Measurements from ENCODE around the gene SP100.

Gene SP100

GRCh38 chr2:230512955-230513748, 97.2 kb downstream of the SP100 start:
- no peak for TF ChIP-seq EZH2phosphoT487 (IDR thresholded peaks at IDR 0.05; ENCODE audit: borderline replicate concordance)
- TF ChIP-seq, protein P1, sequence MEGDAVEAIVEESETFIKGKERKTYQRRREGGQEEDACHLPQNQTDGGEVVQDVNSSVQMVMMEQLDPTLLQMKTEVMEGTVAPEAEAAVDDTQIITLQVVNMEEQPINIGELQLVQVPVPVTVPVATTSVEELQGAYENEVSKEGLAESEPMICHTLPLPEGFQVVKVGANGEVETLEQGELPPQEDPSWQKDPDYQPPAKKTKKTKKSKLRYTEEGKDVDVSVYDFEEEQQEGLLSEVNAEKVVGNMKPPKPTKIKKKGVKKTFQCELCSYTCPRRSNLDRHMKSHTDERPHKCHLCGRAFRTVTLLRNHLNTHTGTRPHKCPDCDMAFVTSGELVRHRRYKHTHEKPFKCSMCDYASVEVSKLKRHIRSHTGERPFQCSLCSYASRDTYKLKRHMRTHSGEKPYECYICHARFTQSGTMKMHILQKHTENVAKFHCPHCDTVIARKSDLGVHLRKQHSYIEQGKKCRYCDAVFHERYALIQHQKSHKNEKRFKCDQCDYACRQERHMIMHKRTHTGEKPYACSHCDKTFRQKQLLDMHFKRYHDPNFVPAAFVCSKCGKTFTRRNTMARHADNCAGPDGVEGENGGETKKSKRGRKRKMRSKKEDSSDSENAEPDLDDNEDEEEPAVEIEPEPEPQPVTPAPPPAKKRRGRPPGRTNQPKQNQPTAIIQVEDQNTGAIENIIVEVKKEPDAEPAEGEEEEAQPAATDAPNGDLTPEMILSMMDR (conservative IDR thresholded peaks at IDR 0.05; ENCODE audit: low read length) = no peak
- Histone ChIP-seq H2AFZ (ENCODE audit: low read length) (no peak overlapping the region), H3K9me2 (replicated peaks; ENCODE audit: low read depth, low read length) (no peaks in the 10 kb centered on the region), H3F3A (ENCODE audit: low read depth) (no peaks in the 10 kb centered on the region), H4K20me1 (ENCODE audit: insufficient read depth, low read length, poor library complexity, severe bottlenecking) (no peaks in the 10 kb centered on the region), H3K79me2 (ENCODE audit: insufficient read depth, low read length) (no peaks in the 10 kb centered on the region), H3K27me3 (ENCODE audit: insufficient read depth, low read length, poor library complexity, severe bottlenecking) (no peaks in the 10 kb centered on the region), H3K9ac (ENCODE audit: low read depth, low read length, poor library complexity, severe bottlenecking) (no peak overlapping the region), H3K36me3 (ENCODE audit: insufficient read depth, low read length) (no peaks in the 10 kb centered on the region), H3K9me3 (ENCODE audit: insufficient read depth, low read depth, low read length) (no peaks in the 10 kb centered on the region), H3K4me3 (ENCODE audit: low read length, poor library complexity, severe bottlenecking) (no peak overlapping the region), H3K4me2 (ENCODE audit: low read depth, low read length, poor library complexity, severe bottlenecking) (no peak overlapping the region), H3K4me1 (ENCODE audit: insufficient read depth, low read length, poor library complexity, severe bottlenecking) (no peaks in the 10 kb centered on the region)

DNA sequence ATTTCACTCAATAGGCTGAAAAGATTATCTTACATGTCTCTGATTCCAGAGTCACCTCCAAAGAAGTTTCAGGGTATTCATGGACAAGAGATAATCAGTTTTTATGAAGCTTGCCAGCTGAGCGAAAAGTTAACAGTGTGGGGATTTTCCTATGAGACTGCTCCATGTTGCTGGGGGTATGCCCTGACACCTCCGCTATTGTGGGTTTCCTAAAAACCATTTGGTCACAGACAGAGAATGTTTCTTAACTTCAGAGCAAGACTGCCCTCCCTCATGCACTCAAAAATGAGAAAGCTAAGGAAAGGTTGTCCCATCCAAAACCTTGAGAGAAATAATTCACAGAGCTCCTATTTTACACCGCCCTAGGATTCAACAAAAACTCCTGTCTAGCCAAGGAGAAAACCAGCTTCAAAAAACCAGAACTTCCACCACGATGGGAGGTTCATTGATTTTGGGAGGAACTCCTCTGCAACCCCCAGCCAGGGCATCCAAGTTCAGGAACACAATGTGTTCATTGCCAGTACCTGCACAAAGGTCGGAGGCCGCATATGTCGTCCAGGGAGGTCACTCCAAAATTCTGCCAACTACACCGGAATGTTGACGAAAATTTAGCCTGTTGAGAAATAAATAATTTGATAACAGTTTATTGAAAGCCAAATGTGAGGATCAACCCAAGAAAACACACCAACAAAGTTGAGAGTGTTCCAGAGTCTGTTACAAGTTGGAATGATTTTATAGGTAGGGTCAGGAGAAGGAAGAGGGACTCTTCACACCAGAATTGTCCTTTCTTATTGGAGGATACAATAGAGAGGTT, 104.3 kb downstream of the SP100 start:
- H3K9me2 ChIP-seq (replicated peaks; ENCODE audit: low read depth, low read length) = no peaks in the 10 kb centered on the region
- H3K4me2 ChIP-seq (ENCODE audit: low read depth, low read length, poor library complexity, severe bottlenecking) = no peak overlapping the region
- peaks cover 25% of the 10 kb centered on the region for H3K9me3 ChIP-seq (ENCODE audit: insufficient read depth, low read depth, low read length)
- H2AFZ ChIP-seq (ENCODE audit: low read length) = no peak overlapping the region
- TF ChIP-seq, protein P1 (conservative IDR thresholded peaks at IDR 0.05; ENCODE audit: low read length) = no peak
- no peak for TF ChIP-seq EZH2phosphoT487 (IDR thresholded peaks at IDR 0.05; ENCODE audit: borderline replicate concordance)
- H3K9ac ChIP-seq (ENCODE audit: low read depth, low read length, poor library complexity, severe bottlenecking) = no peak overlapping the region
- H3K27me3 ChIP-seq (ENCODE audit: insufficient read depth, low read length, poor library complexity, severe bottlenecking) = no peaks in the 10 kb centered on the region
- no peaks in the 10 kb centered on the region for H4K20me1 ChIP-seq (ENCODE audit: insufficient read depth, low read length, poor library complexity, severe bottlenecking)
- H3K4me3 ChIP-seq (ENCODE audit: low read length, poor library complexity, severe bottlenecking) = no peak overlapping the region
- H3K36me3 ChIP-seq (ENCODE audit: insufficient read depth, low read length) = no peaks in the 10 kb centered on the region
- no peaks in the 10 kb centered on the region for H3K79me2 ChIP-seq (ENCODE audit: insufficient read depth, low read length)
- H3K4me1 ChIP-seq (ENCODE audit: insufficient read depth, low read length, poor library complexity, severe bottlenecking) = no peaks in the 10 kb centered on the region
- H3F3A ChIP-seq (ENCODE audit: low read depth) = no peaks in the 10 kb centered on the region

DNA sequence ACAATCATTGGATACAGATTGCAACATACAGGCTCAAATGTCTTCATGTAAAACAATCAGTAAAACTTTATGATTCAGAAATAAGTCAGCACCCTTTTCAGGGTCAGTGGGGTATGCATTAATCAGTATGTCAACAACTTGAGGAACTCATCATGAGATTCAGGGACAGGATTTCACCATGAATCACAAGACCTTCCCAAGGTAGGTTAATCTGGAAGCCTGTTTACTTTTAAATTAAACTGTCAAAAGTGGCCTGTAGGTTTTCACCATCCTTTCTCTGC, 104.8 kb downstream of the SP100 start:
- Histone ChIP-seq H3K79me2 (ENCODE audit: insufficient read depth, low read length) (no peaks in the 10 kb centered on the region), H3K9me2 (replicated peaks; ENCODE audit: low read depth, low read length) (no peaks in the 10 kb centered on the region), H3K9me3 (ENCODE audit: insufficient read depth, low read depth, low read length) (peaks cover 29% of the 10 kb centered on the region), H3K36me3 (ENCODE audit: insufficient read depth, low read length) (no peaks in the 10 kb centered on the region), H3K4me1 (ENCODE audit: insufficient read depth, low read length, poor library complexity, severe bottlenecking) (no peaks in the 10 kb centered on the region), H2AFZ (ENCODE audit: low read length) (no peak overlapping the region), H3F3A (ENCODE audit: low read depth) (no peaks in the 10 kb centered on the region), H3K27me3 (ENCODE audit: insufficient read depth, low read length, poor library complexity, severe bottlenecking) (no peaks in the 10 kb centered on the region), H3K4me2 (ENCODE audit: low read depth, low read length, poor library complexity, severe bottlenecking) (no peak overlapping the region), H3K9ac (ENCODE audit: low read depth, low read length, poor library complexity, severe bottlenecking) (no peak overlapping the region), H3K4me3 (ENCODE audit: low read length, poor library complexity, severe bottlenecking) (no peak overlapping the region), H4K20me1 (ENCODE audit: insufficient read depth, low read length, poor library complexity, severe bottlenecking) (no peaks in the 10 kb centered on the region)
- TF ChIP-seq, protein P1 (conservative IDR thresholded peaks at IDR 0.05; ENCODE audit: low read length) = no peak
- no peak for TF ChIP-seq EZH2phosphoT487 (IDR thresholded peaks at IDR 0.05; ENCODE audit: borderline replicate concordance)

Data from Loucy (cell line).